KBM-7 (cell line): ENCODE results near the gene CDH13.

Source experiments
- DNase-seq: peaks from one replicate; pipeline ENCODE4 v3.0.0-alpha.2; 2015
- in situ Hi-C: fragments of 300-500 bp; cut with MboI; formaldehyde crosslinking; loops from 2 replicates; pipeline ENCODE4 v1.14.3; 2020; ENCODE audit warnings: low sequenced_read_pairs, low pct_unique_long_range_greater_than_20kb, mixed read lengths

Gene CDH13

GRCh38 chr16:83356986-83357385 is 730.2 kb downstream of the CDH13 start:
- in situ Hi-C loops: no loop called here
- DNase-seq: no peak

DNA sequence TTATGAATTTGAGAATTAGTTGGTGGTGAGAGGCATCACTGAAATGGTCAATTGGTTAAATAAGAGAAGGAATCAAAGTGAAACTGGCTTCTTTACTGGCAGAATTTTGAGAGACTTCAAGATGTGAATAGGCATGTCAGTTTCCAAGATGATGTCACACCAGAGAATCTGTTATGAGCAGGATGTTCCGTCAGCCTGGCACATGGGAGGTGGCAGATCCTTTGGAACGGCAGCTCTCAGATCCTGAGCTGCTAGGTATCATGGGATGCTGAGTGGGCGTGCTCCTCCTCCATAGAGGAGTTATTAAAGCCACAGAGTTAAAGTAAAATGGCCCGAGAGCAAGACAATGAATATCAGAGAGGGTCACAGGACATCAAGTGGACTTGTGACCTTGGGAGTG is 736.8 kb downstream of the CDH13 start:
- DNase-seq: no peak
- in situ Hi-C loops: no loop called here

DNA sequence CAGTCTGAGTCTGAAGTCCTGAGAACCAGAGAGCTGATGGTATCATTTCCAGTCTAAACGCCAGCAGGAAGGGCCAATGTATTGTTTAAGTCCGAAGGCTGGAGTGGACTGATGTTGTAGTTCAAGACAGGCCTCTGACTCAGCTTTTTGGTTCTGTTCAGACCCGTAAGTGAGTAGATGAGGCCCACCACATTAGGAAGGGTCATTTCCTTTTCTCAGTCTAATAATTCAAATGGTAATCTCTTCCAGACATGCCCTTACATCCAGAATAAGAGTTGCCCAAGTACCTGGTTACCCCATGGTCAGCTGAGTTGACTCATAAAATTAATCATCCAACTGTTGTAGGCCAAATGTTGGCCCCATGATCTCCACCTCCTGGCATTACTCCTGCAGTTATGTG is 738.4 kb downstream of the CDH13 start:
- DNase-seq: no peak
- in situ Hi-C loops: no loop called here

GRCh38 chr16:83366228-83366627 is 739.5 kb downstream of the CDH13 start:
- DNase-seq: no peak
- in situ Hi-C loops: no loop called here

DNA sequence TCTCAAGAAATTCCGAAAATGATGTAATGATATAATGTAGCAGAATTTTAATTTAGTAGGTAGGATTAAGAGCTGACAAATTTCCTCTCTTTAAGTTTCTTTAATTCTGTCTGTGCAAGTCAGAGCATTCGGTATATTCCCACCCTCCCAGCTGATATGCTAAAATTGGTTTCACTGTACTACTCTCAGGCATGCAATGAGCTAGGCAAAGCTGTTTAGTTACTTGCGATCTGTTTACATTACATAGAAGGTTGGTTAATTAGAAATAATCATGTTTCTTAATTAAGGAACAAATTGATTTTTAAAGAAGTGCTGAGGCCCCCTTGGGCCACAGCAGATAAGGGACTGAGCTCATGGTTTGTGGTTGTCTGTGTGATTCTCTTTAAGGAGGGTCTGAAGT is 748.2 kb downstream of the CDH13 start:
- DNase-seq: no peak
- in situ Hi-C loops: no loop called here

- in situ Hi-C loops: no loop called here
Measured at GRCh38 chr16:83389751-83390150, 763.0 kb downstream of the CDH13 start.

DNA sequence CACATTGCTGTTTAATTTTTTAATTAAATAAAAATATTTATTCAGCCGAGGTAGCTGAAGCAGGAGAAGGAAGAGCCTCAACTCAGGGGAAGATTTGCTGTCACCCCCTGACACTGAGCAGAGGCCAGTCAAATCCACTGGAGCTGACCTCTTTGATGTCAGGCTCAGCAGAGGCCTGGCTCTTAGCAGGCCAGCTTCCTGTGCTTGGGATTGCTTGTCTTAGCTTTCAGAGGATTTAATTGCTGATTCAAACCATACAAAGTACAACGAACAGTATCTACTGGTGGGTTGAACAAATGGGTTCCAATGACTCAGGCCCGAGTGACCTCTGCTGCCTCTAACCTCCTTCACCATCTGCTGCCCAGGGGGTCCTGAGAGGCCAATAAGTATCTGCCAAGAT is 764.0 kb downstream of the CDH13 start:
- in situ Hi-C loops: no loop called here
- no peak for DNase-seq

More at GRCh38 chr16:83389751-83390150, 763.0 kb downstream of the CDH13 start:
- no peak for DNase-seq

GRCh38 chr16:83392743-83393142 is 766.0 kb downstream of the CDH13 start:
- in situ Hi-C loops: no loop called here
- DNase-seq: no peak

DNA sequence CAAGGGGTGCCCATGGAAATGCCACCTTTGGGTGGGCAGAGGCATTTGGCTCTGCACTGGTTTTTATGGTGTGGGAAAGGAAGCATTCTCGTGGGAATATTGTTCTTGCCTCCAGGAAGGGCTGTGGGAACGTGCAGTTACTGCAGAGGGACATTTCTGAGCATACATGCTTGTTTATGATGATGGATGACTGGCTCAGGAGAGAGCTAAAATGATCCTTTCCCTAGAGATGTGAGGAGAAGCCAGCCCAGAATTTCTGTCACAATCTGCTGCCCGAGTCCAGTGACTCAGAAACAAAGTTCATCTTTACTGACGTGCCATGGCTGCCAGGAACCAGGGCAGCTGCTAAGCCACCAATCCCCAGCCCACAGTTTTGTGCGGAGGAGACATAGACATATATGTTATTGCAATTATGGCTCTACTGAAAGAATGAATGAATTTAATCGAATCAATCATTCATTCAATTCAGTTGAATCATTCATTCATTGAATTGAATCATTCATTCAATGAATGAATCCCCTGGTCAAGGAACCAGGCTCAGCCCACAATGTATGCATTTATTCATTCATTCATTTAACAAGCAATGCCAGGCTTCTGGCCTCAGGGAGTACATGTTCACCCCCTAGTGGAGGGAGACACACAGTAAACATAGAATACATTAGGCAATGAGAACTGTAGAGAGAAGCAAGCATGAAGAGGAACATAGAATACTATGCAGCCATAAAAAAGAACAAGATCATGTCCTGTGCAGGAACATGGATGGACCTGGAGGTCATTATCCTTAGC is 766.6 kb downstream of the CDH13 start:
- DNase-seq: no peak
- in situ Hi-C loops: no loop called here

GRCh38 chr16:83397601-83398291 is 771.0 kb downstream of the CDH13 start:
- in situ Hi-C loops: no loop called here
- no peak for DNase-seq

DNA sequence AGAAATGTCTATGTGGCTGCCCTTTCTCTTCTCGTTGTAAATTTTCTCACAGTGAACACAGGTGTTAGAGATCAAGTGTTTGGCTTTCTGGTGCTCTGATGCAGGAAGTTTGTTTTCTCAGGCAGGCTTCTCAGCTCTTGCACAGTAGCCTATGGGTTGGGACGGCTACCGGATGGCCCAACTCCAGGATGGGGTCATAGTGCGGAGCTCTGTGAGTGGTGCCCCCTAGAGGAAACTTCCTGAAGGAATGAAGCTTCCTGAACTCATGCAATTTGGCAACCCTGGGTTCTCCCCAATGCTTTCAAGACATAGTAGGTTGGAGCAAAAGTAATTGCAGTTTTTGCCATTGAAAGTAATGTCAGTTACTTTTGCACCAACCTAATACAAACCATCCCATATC is 773.5 kb downstream of the CDH13 start:
- in situ Hi-C loops: no loop called here
- DNase-seq: no peak

GRCh38 chr16:83402160-83402814 is 775.5 kb downstream of the CDH13 start:
- in situ Hi-C loops: no loop called here
- DNase-seq: no peak

DNA sequence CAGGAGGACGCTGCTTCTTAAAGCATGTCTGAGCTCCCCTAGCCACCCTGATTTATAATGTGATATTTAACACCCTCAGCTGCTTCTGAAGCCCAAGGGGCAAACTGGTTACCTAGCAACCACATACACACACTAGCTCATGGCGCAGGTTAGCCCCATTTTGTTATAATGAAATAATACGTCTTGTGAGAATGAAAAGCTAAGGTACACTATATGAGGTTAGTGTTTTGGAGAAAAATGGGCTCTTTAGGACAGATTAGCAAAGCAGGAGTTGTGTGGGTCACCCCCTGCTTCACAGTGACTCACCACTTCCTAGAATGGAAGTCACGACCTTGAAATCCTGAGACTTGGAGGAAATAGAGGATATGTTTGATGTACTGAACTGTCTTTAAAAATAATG is 776.2 kb downstream of the CDH13 start:
- in situ Hi-C loops: no loop called here
- no peak for DNase-seq

GRCh38 chr16:83403761-83404160 is 777.0 kb downstream of the CDH13 start:
- DNase-seq: no peak

DNA sequence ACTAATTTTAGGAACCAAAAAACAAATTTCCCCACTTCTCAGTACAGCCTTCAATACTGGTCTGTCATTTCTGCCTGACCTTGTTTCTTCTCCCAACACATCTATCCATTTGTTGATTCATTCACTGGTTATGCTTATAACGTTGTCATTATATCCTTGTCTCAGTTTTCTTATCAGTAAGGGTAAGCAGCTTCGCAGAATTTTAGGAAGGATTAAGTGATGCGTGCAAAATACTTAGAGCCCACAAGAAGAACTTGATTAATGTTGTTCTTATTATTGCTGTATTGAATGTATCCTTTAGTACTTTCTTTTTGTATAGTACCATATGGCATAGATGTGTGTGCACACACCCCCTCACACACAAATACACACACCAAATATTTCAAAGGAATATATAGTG is 777.5 kb downstream of the CDH13 start:
- in situ Hi-C loops: no loop called here

More at GRCh38 chr16:83403761-83404160, 777.0 kb downstream of the CDH13 start:
- in situ Hi-C loops: no loop called here

GRCh38 chr16:83407928-83408327 is 781.2 kb downstream of the CDH13 start:
- in situ Hi-C loops: no loop called here
- no peak for DNase-seq

More for the DNA sequence above, 777.5 kb downstream of the CDH13 start:
- no peak for DNase-seq

DNA sequence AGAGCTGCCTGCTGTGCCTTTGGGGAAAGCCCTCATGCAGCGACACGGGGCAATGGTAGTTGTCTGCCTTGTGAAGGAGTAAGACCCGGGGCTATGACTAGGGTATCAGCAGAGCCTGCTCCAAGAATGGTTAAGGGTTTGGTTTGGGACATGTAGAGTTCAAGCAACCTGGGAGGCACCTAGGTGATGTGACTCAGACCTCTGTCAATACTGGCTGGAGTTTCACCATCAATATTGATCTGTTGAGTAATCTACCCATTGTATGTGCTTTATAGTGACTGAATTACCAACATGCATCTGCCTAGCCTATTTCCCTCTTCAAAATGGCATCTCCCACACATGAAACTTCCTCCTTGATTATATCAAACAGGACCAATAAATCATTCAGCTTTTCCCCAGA is 782.6 kb downstream of the CDH13 start:
- DNase-seq: no peak
- in situ Hi-C loops: no loop called here

DNA sequence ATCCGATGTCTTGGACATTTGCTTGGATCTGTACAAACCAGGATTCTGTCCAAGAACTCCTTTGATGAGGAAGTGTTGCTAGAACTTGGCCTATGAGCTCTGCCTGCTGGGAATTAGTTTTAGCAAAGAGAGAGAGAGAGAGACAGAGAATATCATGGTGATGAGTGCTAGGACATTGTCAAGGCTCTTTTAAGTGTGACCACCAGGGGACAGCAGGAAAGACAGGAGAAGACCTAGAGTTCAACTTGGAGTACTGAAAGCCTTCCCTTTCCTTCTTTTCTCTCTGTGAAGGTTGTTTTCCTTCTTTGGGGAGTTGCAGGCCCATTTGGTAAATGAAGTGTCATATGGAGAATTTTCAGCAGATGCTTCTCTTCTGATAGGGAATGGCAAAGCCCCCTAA is 791.8 kb downstream of the CDH13 start:
- no peak for DNase-seq
- in situ Hi-C loops: no loop called here

- in situ Hi-C loops: no loop called here
- DNase-seq: peak; percentile 19
Measured at GRCh38 chr16:83420206-83420760, 793.5 kb downstream of the CDH13 start.

DNA sequence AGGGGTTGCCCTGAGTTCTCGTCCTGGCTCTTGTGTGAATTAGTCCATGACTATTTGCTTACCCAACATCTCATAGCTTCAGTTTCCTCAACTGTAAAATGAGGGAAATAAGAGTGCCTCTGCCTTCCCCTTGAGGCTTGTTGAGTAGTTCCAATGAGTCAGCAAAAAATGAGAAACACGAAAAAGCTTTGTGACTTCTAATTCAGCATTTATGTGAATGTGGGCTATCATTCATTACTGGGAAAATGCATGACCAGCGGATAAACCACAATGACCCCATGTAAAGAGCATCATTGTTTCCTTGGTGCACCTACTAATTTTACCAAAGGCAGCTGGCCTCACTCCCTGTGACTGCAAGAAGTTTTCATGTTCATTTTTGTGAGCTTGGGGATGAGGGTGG is 806.4 kb downstream of the CDH13 start:
- in situ Hi-C loops: no loop called here
- no peak for DNase-seq
